Ovary (tissue), 9 donors: Measurements from ENCODE around the gene PAK6. TPM values are rescaled to one million over a fixed set of nuclear protein-coding genes. Genes with fewer than 3 reads are reported as not detected.
A peak's percentile ranks its signal among the peaks of the same experiment; 100 is the strongest.

Experiments
- DNase-seq, 5 donors: peaks; one replicate each; pipeline ENCODE4 v3.0.0-alpha.2; 2019 to 2020
- H3K27ac ChIP-seq, 2 donors: fragments of 200-600 bp; one replicate each; pipeline versions ENCODE4 v1.5.1 to v1.8.0; 2019 to 2022
- H3K27me3 ChIP-seq: fragments of 200-600 bp; one replicate; pipeline ENCODE4 v1.8.0; 2022
- H3K36me3 ChIP-seq: fragments of 200-600 bp; sonication (generic); one replicate; pipeline ENCODE4 v1.5.1; 2019
- H3K4me1 ChIP-seq: one replicate; pipeline ENCODE4 v1.8.1; 2013; ENCODE audit warnings: mild to moderate bottlenecking, moderate library complexity; ENCODE audit not compliant: insufficient read depth
- H3K4me3 ChIP-seq: fragments of 200-600 bp; sonication (generic); one replicate; pipeline ENCODE4 v1.5.1; 2017
- H3K9me3 ChIP-seq, 2 donors: fragments of 200-600 bp in 1 of 2; sonication (generic) in 1 of 2; one replicate each; pipeline versions ENCODE4 v1.5.1 to v1.8.1; 2013 to 2019; ENCODE audit warnings: mild to moderate bottlenecking in 1 of 2, moderate library complexity in 1 of 2
- CTCF ChIP-seq, 3 donors: fragments of 450-650 bp in 2 of 3; fragments of 200-600 bp in 1 of 3; IDR thresholded peaks; one replicate each; pipeline versions ENCODE4 v1.5.1 to v1.8.0; 2016 to 2022; ENCODE audit warnings: antibody characterized with exemption in 3 of 3, mild to moderate bottlenecking in 1 of 3
- EP300 ChIP-seq: sonication (generic); formaldehyde crosslinking; IDR thresholded peaks from one replicate; pipeline ENCODE4 v1.6.1; 2017; ENCODE audit warnings: antibody characterized with exemption
- POLR2A ChIP-seq: fragments of 450-650 bp; IDR thresholded peaks from one replicate; pipeline ENCODE4 v1.6.1; 2017; ENCODE audit warnings: antibody characterized with exemption, mild to moderate bottlenecking, moderate library complexity
- WGBS, 3 donors: extraction: QIAGEN DNeasy Blood & Tissue Kit in 1 of 3; methylation state at CpG; one replicate each; pipeline versions ENCODE4 v1.1.5 to v1.1.7; 2013 to 2017; 5-methylcytosine and 5-hydroxymethylcytosine counted together
- intact Hi-C, 4 donors: fragments of 100-400 bp; cut with DNase I; formaldehyde crosslinking; loops; one replicate each; pipeline versions ENCODE4 v1.11.0 to v1.15.1; 2022 to 2023
- polyA plus RNA-seq, 2 donors: library from polyadenylated mRNA; stranded (reverse); fragments of 200-250 nt in 1 of 2; fragments of 350-450 nt in 1 of 2; fragmentation: Illumina TruSeq in 1 of 2; extraction: RNeasy Lipid Tissue Mini Kit (QIAGEN cat#74804) in 1 of 2; gene quantifications; one replicate each; pipeline ENCODE4 v1.2.3, GENCODE V29; 2013 to 2014
- total RNA-seq, 7 donors: library from RNA; depleted of rRNA in 2 of 7; stranded (reverse); fragments of >200 nt in 2 of 7; fragmentation: NEBNext Ultra II Directional in 3 of 7; extraction: Animal tissue kit (Norgen Biotek cat#: 25700) in 3 of 7; gene quantifications; one replicate each; pipeline versions ENCODE4 v1.1.0 to v1.2.4, GENCODE V29; 2016 to 2023
- donor health status: DM: no; HTN: no; CAD: no; lungs with moderate emphysema.
- donor health status: DM: no; HTN: no; CAD: no.
- donor health status: Bipolar disorder and iron deficiency.
- donor health status: DM: yes; HTN: yes; CAD: no.
- donor health status: DM: no; HTN: no; CAD: no.
- donor health status: DM: yes; HTN: yes; CAD: no.

Gene PAK6
- total and polyA plus RNA-seq, 9 donors = 0.36 to 6.7 (median 1.5) TPM

- Histone ChIP-seq H3K4me1 (peaks cover 3% of the 10 kb centered on the region), H3K27me3 (no peaks in the 10 kb centered on the region), H3K4me3 (no peak overlapping the region), H3K36me3 (no peaks in the 10 kb centered on the region), H3K27ac (no peak overlapping the region), H3K9me3 (no peaks in the 10 kb centered on the region)
- 12 to 24% (median 16%) methylated on average over 9 to 12 of the region's 12 CpGs for WGBS, 3 donors
- intact Hi-C loops = no loop called here
- DNase-seq = no peak
- no peak for TF ChIP-seq EP300
- TF ChIP-seq CTCF (IDR thresholded peaks at IDR 0.05) = no peak
Measured at GRCh38 chr15:40290545-40290917, 51.7 kb downstream of the PAK6 start.

- 4 to 12% (median 7%) methylated on average over 63 to 68 of the region's 68 CpGs for WGBS, 3 donors
- Histone ChIP-seq H3K4me1 (peaks cover 3% of the 10 kb centered on the region), H3K36me3 (no peaks in the 10 kb centered on the region), H3K9me3 (no peaks in the 10 kb centered on the region), H3K4me3 (peak overlapping the region; percentile 13), H3K27me3 (no peaks in the 10 kb centered on the region), H3K27ac (no peak overlapping the region)
- peak in 3 of 5 donors; percentile 45 to 71 (median 62) for DNase-seq
- intact Hi-C loops = no loop called here
- TF ChIP-seq POLR2A = no peak
- TF ChIP-seq EP300 = no peak
Measured at GRCh38 chr15:40290918-40291574, 52.2 kb downstream of the PAK6 start.

GRCh38 chr15:40292246-40292645 lies 53.4 kb downstream of the PAK6 start:
- DNase-seq = no peak
- no peak overlapping the region for H3K27ac ChIP-seq

GRCh38 chr15:40293006-40293405 lies 54.1 kb downstream of the PAK6 start:
- H3K4me1 ChIP-seq = peaks cover 3% of the 10 kb centered on the region
- H3K27me3 ChIP-seq = no peaks in the 10 kb centered on the region
- H3K36me3 ChIP-seq = no peaks in the 10 kb centered on the region
- H3K27ac ChIP-seq = no peak overlapping the region
- H3K4me3 ChIP-seq = no peak overlapping the region
- intact Hi-C loops = no loop called here
- TF ChIP-seq POLR2A (no peak), EP300 (no peak), CTCF (IDR thresholded peaks at IDR 0.05) (no peak)
- no peak for DNase-seq
- no peaks in the 10 kb centered on the region for H3K9me3 ChIP-seq

More at GRCh38 chr15:40292246-40292645, 53.4 kb downstream of the PAK6 start:
- H3K4me3 ChIP-seq = no peak overlapping the region
- 86 to 87% (median 86%) methylated on average over 3 of the region's 3 CpGs for WGBS, 3 donors
- intact Hi-C loops = no loop called here
- no peaks in the 10 kb centered on the region for H3K27me3 ChIP-seq
- no peak for TF ChIP-seq CTCF (IDR thresholded peaks at IDR 0.05)
- TF ChIP-seq EP300 = no peak
- no peak for TF ChIP-seq POLR2A
- peaks cover 3% of the 10 kb centered on the region for H3K4me1 ChIP-seq
- no peaks in the 10 kb centered on the region for H3K36me3 ChIP-seq
- no peaks in the 10 kb centered on the region for H3K9me3 ChIP-seq
